NOMO-1 (cell line): Measurements from ENCODE around the gene IGDCC3.

Experiments
- DNase-seq, 2 experiments: peaks; one replicate each; lab custom pipeline; 2025; ENCODE audit not compliant: unreplicated experiment in 2 of 2; lab: John Stamatoyannopoulos, UW

IGDCC3 gene

GRCh38 chr15:65329984-65330735, 47.6 kb downstream of the IGDCC3 start:
- DNase-seq: no peak

GRCh38 chr15:65329288-65329983, 48.4 kb downstream of the IGDCC3 start:
- no peak for DNase-seq

GRCh38 chr15:65328506-65329287, 49.1 kb downstream of the IGDCC3 start:
- no peak for DNase-seq

- no peak for DNase-seq
These were observed 50.0 kb downstream of the IGDCC3 start for GRCh38 chr15:65327651-65328393.

- DNase-seq: no peak
These were observed 51.0 kb downstream of the IGDCC3 start for GRCh38 chr15:65326818-65327217.

GRCh38 chr15:65326117-65326526, 51.7 kb downstream of the IGDCC3 start:
- DNase-seq: no peak

GRCh38 chr15:65323071-65323511, 54.7 kb downstream of the IGDCC3 start:
- DNase-seq: no peak

- peak; percentile 65 to 83 for DNase-seq
These were observed 58.9 kb downstream of the IGDCC3 start for GRCh38 chr15:65318870-65319356.

GRCh38 chr15:65312400-65312916, 65.3 kb downstream of the IGDCC3 start:
- no peak for DNase-seq

- no peak for DNase-seq
These were observed 66.0 kb downstream of the IGDCC3 start for GRCh38 chr15:65311760-65312159.

GRCh38 chr15:65310431-65311137, 67.2 kb downstream of the IGDCC3 start:
- DNase-seq: peak; percentile 26 to 58

GRCh38 chr15:65309882-65310418, 67.9 kb downstream of the IGDCC3 start:
- DNase-seq: no peak

GRCh38 chr15:65307978-65308377, 69.8 kb downstream of the IGDCC3 start:
- no peak for DNase-seq

- no peak for DNase-seq
These were observed 71.3 kb downstream of the IGDCC3 start for GRCh38 chr15:65306551-65306950.

- DNase-seq: no peak
These were observed 72.0 kb downstream of the IGDCC3 start for GRCh38 chr15:65305776-65306175.

GRCh38 chr15:65305150-65305758, 72.5 kb downstream of the IGDCC3 start:
- no peak for DNase-seq

- peak; percentile 86 to 96 for DNase-seq
These were observed 73.2 kb downstream of the IGDCC3 start, which contains the start of gene RNU5B-1 for GRCh38 chr15:65304381-65305149. TSS of gene RNU5B-1 (plus strand) at chr15:65304677.
